GM12878 (cell line): ENCODE measurements around the gene BCORL1.

Experiments used
- EGR1 ChIP-seq, 2 experiments: IDR thresholded peaks; 1 replicate in 1 of 2; 2 replicates in 1 of 2; pipeline ENCODE4 v1.6.1; 2011 to 2012; ENCODE audit warnings: low read depth in 2 of 2, low read length in 2 of 2, borderline replicate concordance in 1 of 2, mild to moderate bottlenecking in 1 of 2, moderate library complexity in 1 of 2
- EP300 ChIP-seq, 2 experiments: fragments of 150-350 bp in 1 of 2; IDR thresholded peaks; 2 replicates each; pipeline ENCODE4 v1.6.1; 2011 to 2012; ENCODE audit warnings: low read depth in 2 of 2, low read length in 2 of 2, borderline replicate concordance in 1 of 2, improper control_type of control experiment in 1 of 2, inconsistent platforms in 1 of 2; ENCODE audit not compliant: control insufficient read depth in 1 of 2
- TF ChIP-seq, protein P1 (sequence below): IDR thresholded peaks from 2 replicates; pipeline ENCODE4 v1.6.1; 2012; ENCODE audit warnings: improper control_type of control experiment, low read depth, low read length; ENCODE audit not compliant: insufficient replicate concordance
- TF ChIP-seq, protein P2 (sequence below), 3 experiments: IDR thresholded peaks in 2 of 3; conservative IDR thresholded peaks in 1 of 3; 2 replicates each; pipeline ENCODE4 v1.5.1; 2011; ENCODE audit warnings: low read depth in 3 of 3, low read length in 3 of 3, mild to moderate bottlenecking in 3 of 3, control low read depth in 2 of 3, moderate library complexity in 2 of 3, inconsistent platforms in 1 of 3, mixed read lengths in 1 of 3; ENCODE audit not compliant: control insufficient read depth in 2 of 3, insufficient read depth in 1 of 3; ENCODE audit errors: extremely low read depth in 1 of 3

DNA sequence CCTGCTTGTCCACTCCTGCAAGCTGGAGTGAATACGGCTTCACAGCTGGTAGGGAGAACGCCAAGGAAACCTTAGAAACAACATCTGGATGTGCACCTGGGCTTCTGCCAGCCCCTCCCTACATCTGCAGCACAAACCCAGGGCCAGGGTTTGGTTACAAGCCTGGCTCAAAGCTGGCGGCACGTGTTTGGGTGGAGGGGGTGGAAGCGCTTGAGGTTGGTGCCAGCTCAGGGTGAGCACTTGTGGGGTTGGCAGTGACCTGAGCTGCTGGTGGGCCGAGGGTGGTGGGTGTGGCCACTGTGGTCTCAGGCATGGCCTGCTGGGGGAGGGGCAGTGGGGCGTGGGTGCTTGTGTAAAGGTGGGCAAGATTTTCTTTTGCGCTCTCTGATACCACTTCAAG is 112.3 kb downstream of the BCORL1 start:
- no peak for TF ChIP-seq EP300 (IDR thresholded peaks at IDR 0.05; ENCODE audit: borderline replicate concordance in 1 of 2, control insufficient read depth in 1 of 2, low read depth in 2 of 2, low read length in 2 of 2)
- TF ChIP-seq, protein P1, sequence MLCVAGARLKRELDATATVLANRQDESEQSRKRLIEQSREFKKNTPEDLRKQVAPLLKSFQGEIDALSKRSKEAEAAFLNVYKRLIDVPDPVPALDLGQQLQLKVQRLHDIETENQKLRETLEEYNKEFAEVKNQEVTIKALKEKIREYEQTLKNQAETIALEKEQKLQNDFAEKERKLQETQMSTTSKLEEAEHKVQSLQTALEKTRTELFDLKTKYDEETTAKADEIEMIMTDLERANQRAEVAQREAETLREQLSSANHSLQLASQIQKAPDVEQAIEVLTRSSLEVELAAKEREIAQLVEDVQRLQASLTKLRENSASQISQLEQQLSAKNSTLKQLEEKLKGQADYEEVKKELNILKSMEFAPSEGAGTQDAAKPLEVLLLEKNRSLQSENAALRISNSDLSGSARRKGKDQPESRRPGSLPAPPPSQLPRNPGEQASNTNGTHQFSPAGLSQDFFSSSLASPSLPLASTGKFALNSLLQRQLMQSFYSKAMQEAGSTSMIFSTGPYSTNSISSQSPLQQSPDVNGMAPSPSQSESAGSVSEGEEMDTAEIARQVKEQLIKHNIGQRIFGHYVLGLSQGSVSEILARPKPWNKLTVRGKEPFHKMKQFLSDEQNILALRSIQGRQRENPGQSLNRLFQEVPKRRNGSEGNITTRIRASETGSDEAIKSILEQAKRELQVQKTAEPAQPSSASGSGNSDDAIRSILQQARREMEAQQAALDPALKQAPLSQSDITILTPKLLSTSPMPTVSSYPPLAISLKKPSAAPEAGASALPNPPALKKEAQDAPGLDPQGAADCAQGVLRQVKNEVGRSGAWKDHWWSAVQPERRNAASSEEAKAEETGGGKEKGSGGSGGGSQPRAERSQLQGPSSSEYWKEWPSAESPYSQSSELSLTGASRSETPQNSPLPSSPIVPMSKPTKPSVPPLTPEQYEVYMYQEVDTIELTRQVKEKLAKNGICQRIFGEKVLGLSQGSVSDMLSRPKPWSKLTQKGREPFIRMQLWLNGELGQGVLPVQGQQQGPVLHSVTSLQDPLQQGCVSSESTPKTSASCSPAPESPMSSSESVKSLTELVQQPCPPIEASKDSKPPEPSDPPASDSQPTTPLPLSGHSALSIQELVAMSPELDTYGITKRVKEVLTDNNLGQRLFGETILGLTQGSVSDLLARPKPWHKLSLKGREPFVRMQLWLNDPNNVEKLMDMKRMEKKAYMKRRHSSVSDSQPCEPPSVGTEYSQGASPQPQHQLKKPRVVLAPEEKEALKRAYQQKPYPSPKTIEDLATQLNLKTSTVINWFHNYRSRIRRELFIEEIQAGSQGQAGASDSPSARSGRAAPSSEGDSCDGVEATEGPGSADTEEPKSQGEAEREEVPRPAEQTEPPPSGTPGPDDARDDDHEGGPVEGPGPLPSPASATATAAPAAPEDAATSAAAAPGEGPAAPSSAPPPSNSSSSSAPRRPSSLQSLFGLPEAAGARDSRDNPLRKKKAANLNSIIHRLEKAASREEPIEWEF, result no peak
- TF ChIP-seq, protein P2, sequence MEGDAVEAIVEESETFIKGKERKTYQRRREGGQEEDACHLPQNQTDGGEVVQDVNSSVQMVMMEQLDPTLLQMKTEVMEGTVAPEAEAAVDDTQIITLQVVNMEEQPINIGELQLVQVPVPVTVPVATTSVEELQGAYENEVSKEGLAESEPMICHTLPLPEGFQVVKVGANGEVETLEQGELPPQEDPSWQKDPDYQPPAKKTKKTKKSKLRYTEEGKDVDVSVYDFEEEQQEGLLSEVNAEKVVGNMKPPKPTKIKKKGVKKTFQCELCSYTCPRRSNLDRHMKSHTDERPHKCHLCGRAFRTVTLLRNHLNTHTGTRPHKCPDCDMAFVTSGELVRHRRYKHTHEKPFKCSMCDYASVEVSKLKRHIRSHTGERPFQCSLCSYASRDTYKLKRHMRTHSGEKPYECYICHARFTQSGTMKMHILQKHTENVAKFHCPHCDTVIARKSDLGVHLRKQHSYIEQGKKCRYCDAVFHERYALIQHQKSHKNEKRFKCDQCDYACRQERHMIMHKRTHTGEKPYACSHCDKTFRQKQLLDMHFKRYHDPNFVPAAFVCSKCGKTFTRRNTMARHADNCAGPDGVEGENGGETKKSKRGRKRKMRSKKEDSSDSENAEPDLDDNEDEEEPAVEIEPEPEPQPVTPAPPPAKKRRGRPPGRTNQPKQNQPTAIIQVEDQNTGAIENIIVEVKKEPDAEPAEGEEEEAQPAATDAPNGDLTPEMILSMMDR (IDR thresholded peaks at IDR 0.05 in 2 of 3, conservative IDR thresholded peaks at IDR 0.05 in 1 of 3; ENCODE audit: control insufficient read depth in 2 of 3, extremely low read depth in 1 of 3, insufficient read depth in 1 of 3, low read depth in 3 of 3, low read length in 3 of 3), result no peak
- no peak for TF ChIP-seq EGR1 (IDR thresholded peaks at IDR 0.05; ENCODE audit: borderline replicate concordance in 1 of 2, low read depth in 2 of 2, low read length in 2 of 2)
